Measurements from ENCODE around the gene ZNF667.

ZNF667 gene

GRCh38 chr19:56476651-56477428, at the start of gene ZNF667:
Gene ZNF667, minus strand, starts transcription at chr19:56477345. Its CDS starts 14,975 bp downstream, at chr19:56462370.
- DNase-seq (ENCODE audit: low spot score), result peak; percentile 82
- no peak for FAIRE-seq

- FAIRE-seq (no peak), DNase-seq (ENCODE audit: low spot score) (no peak)
These were observed 48.2 kb upstream of the ZNF667 start for GRCh38 chr19:56525214-56525860.

GRCh38 chr19:56508290-56508778, 31.2 kb upstream of the ZNF667 start:
- DNase-seq (ENCODE audit: low spot score), result no peak
- FAIRE-seq, result no peak

GRCh38 chr19:56507446-56508289, 30.5 kb upstream of the ZNF667 start, which contains the start of gene ZNF471:
Gene ZNF471, plus strand, starts transcription at chr19:56507855. Its CDS starts 3,717 bp downstream, at chr19:56511572.
- DNase-seq (ENCODE audit: low spot score), result peak; percentile 84
- FAIRE-seq, result peak; percentile 70

- FAIRE-seq, result no peak
- peak; percentile 6 for DNase-seq (ENCODE audit: low spot score)
These were observed 27.4 kb upstream of the ZNF667 start for GRCh38 chr19:56504581-56504980.

- FAIRE-seq, result no peak
These were observed 14.3 kb upstream of the ZNF667 start for GRCh38 chr19:56491399-56491798.

GRCh38 chr19:56477429-56478338, 539 bp upstream of the ZNF667 start:
- FAIRE-seq (no peak), DNase-seq (ENCODE audit: low spot score) (peak; percentile 64)

More at GRCh38 chr19:56491399-56491798, 14.3 kb upstream of the ZNF667 start:
- DNase-seq (ENCODE audit: low spot score), result no peak

GRCh38 chr19:56476093-56476492, 1.1 kb downstream of the ZNF667 start:
- no peak for FAIRE-seq
- no peak for DNase-seq (ENCODE audit: low spot score)

- FAIRE-seq (no peak), DNase-seq (ENCODE audit: low spot score) (no peak)
These were observed 2.8 kb downstream of the ZNF667 start for GRCh38 chr19:56474308-56474707.

GRCh38 chr19:56441206-56441792, 35.8 kb downstream of the ZNF667 start:
- DNase-seq (ENCODE audit: low spot score) (no peak), FAIRE-seq (no peak)

- FAIRE-seq (no peak), DNase-seq (ENCODE audit: low spot score) (no peak)
These were observed 53.2 kb downstream of the ZNF667 start for GRCh38 chr19:56423985-56424353.

GRCh38 chr19:56423276-56423984, 53.7 kb downstream of the ZNF667 start:
- FAIRE-seq, result no peak

GRCh38 chr19:56405062-56405461, 72.1 kb downstream of the ZNF667 start:
- DNase-seq (ENCODE audit: low spot score) (no peak), FAIRE-seq (no peak)

More at GRCh38 chr19:56423276-56423984, 53.7 kb downstream of the ZNF667 start:
- no peak for DNase-seq (ENCODE audit: low spot score)

GRCh38 chr19:56404705-56405056, 72.5 kb downstream of the ZNF667 start:
- FAIRE-seq (no peak), DNase-seq (ENCODE audit: low spot score) (no peak)

GRCh38 chr19:56403764-56404704, 73.1 kb downstream of the ZNF667 start, which contains the start of gene ZNF583:
Gene ZNF583, plus strand, starts transcription at chr19:56404332. Its CDS starts 2,783 bp downstream, at chr19:56407115.
- DNase-seq (ENCODE audit: low spot score), result peak; percentile 74
- FAIRE-seq, result no peak

GRCh38 chr19:56403261-56403660, 73.9 kb downstream of the ZNF667 start:
- FAIRE-seq, result no peak
- DNase-seq (ENCODE audit: low spot score), result no peak

- FAIRE-seq, result no peak
These were observed 76.7 kb downstream of the ZNF667 start for GRCh38 chr19:56400485-56400884.

GRCh38 chr19:56398809-56399208, 78.3 kb downstream of the ZNF667 start:
- no peak for FAIRE-seq
- DNase-seq (ENCODE audit: low spot score), result no peak

More at GRCh38 chr19:56400485-56400884, 76.7 kb downstream of the ZNF667 start:
- DNase-seq (ENCODE audit: low spot score), result no peak
